Transverse colon (tissue), 4 donors: ENCODE data around the gene PCNT.
"Not testable (repeated sequence)": the region's sequence is repeated elsewhere in the genome, so short reads cannot be mapped to it uniquely, and the experiment has no call there.

Experiments used
- EP300 ChIP-seq: sonication (generic); formaldehyde crosslinking; IDR thresholded peaks from one replicate; pipeline ENCODE4 v1.6.1; 2017; ENCODE audit warnings: antibody characterized with exemption, low read depth
- POLR2A ChIP-seq: fragments of 450-650 bp; IDR thresholded peaks from one replicate; pipeline ENCODE4 v1.6.1; 2016; ENCODE audit warnings: antibody characterized with exemption, mild to moderate bottlenecking, moderate library complexity
- POLR2AphosphoS5 ChIP-seq, 3 donors: sonication (generic); formaldehyde crosslinking; IDR thresholded peaks; one replicate each; pipeline ENCODE4 v1.6.1; 2016; ENCODE audit warnings: antibody characterized with exemption in 3 of 3
- TF ChIP-seq, protein P1 (sequence below), 5 experiments: fragments of 200-600 bp in 3 of 5; fragments of 450-650 bp in 2 of 5; sonication (generic) in 3 of 5; IDR thresholded peaks; 1 replicate in 2 of 5; 2 replicates in 3 of 5; pipeline ENCODE4 v1.5.1; 2016 to 2017; ENCODE audit warnings: antibody characterized with exemption in 5 of 5, inconsistent platforms in 3 of 5, mild to moderate bottlenecking in 2 of 5, moderate library complexity in 1 of 5

DNA sequence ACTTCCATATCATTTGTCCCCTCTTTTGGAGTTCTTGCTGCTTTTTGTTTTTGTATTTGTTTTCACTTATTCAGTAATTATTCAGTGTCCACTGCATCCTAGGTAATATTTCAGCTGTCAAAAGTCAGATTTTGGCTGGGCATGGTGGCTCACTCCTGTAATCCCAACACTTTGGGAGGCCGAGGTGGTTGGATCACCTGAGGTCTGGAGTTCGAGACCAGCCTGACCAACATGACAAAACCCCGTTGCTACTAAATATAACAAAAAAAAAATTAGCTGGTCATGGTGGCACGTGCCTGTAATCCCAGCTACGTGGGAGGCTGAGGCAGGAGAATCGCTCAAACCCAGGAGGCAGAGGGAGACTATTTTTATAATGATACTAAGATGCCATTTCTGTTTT, 141.2 kb downstream of the PCNT start:
- TF ChIP-seq POLR2A; POLR2AphosphoS5 (IDR thresholded peaks at IDR 0.05); EP300: not testable (repeated sequence)
- TF ChIP-seq, protein P1, sequence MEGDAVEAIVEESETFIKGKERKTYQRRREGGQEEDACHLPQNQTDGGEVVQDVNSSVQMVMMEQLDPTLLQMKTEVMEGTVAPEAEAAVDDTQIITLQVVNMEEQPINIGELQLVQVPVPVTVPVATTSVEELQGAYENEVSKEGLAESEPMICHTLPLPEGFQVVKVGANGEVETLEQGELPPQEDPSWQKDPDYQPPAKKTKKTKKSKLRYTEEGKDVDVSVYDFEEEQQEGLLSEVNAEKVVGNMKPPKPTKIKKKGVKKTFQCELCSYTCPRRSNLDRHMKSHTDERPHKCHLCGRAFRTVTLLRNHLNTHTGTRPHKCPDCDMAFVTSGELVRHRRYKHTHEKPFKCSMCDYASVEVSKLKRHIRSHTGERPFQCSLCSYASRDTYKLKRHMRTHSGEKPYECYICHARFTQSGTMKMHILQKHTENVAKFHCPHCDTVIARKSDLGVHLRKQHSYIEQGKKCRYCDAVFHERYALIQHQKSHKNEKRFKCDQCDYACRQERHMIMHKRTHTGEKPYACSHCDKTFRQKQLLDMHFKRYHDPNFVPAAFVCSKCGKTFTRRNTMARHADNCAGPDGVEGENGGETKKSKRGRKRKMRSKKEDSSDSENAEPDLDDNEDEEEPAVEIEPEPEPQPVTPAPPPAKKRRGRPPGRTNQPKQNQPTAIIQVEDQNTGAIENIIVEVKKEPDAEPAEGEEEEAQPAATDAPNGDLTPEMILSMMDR (IDR thresholded peaks at IDR 0.05): not testable (repeated sequence)
